Adrenal gland (tissue), 12 donors: ENCODE results near the gene PIK3CB. TPM values are rescaled to one million over a fixed set of nuclear protein-coding genes. Genes with fewer than 3 reads are reported as not detected.
"Not testable (repeated sequence)": the region's sequence is repeated elsewhere in the genome, so short reads cannot be mapped to it uniquely, and the experiment has no call there.

Experiments used
- DNase-seq, 7 donors: peaks; one replicate each; pipeline ENCODE4 v3.0.0-alpha.2; 2019 to 2020
- H3K27ac ChIP-seq, 5 donors: fragments of 200-600 bp; sonication (generic) in 4 of 5; 1 replicate in 3 of 5; 2 replicates in 2 of 5; pipeline versions ENCODE4 v1.5.1 to v1.8.0; 2016 to 2020; ENCODE audit warnings: mild to moderate bottlenecking in 1 of 5
- H3K27me3 ChIP-seq: fragments of 200-600 bp; 2 replicates; pipeline ENCODE4 v1.8.0; 2021
- H3K36me3 ChIP-seq, 2 donors: fragments of 200-600 bp; replicated peaks in 1 of 2; 1 replicate in 1 of 2; 2 replicates in 1 of 2; pipeline versions ENCODE4 v1.5.1 to v1.8.0; 2018 to 2022
- H3K4me1 ChIP-seq, 2 donors: fragments of 200-600 bp; replicated peaks in 1 of 2; 1 replicate in 1 of 2; 2 replicates in 1 of 2; pipeline versions ENCODE4 v1.5.1 to v1.8.0; 2018 to 2021
- H3K4me3 ChIP-seq, 4 donors: fragments of 200-600 bp; sonication (generic) in 3 of 4; one replicate each; pipeline ENCODE4 v1.5.1; 2016 to 2018
- H3K9me3 ChIP-seq, 3 donors: fragments of 200-600 bp; sonication (generic) in 1 of 3; replicated peaks in 1 of 3; 1 replicate in 2 of 3; 2 replicates in 1 of 3; pipeline versions ENCODE4 v1.5.1 to v1.8.0; 2016 to 2021
- CTCF ChIP-seq, 6 experiments: fragments of 450-650 bp in 4 of 6; fragments of 200-600 bp in 2 of 6; sonication (generic) in 1 of 6; IDR thresholded peaks; 1 replicate in 5 of 6; 2 replicates in 1 of 6; pipeline versions ENCODE4 v1.5.1 to v1.8.0; 2016 to 2021; ENCODE audit warnings: antibody characterized with exemption in 6 of 6, mild to moderate bottlenecking in 2 of 6, moderate library complexity in 1 of 6
- POLR2A ChIP-seq, 2 donors: fragments of 450-650 bp; IDR thresholded peaks; one replicate each; pipeline ENCODE4 v1.6.1; 2017; ENCODE audit warnings: antibody characterized with exemption in 2 of 2, mild to moderate bottlenecking in 2 of 2, moderate library complexity in 1 of 2
- WGBS, 4 donors: extraction: QIAGEN DNeasy Blood & Tissue Kit in 2 of 4; methylation state at CpG; one replicate each; pipeline versions ENCODE4 v1.1.5 to v1.1.7; 2013 to 2017; 5-methylcytosine and 5-hydroxymethylcytosine counted together
- intact Hi-C, 2 donors: fragments of 100-400 bp; cut with DNase I; formaldehyde crosslinking; loops; one replicate each; pipeline versions ENCODE4 v1.14.1 to v1.15.0; 2022 to 2023
- polyA plus RNA-seq, 3 donors: library from polyadenylated mRNA; stranded (reverse); fragments of 200-250 nt in 2 of 3; fragments of 350-450 nt in 1 of 3; fragmentation: Illumina TruSeq in 1 of 3; extraction: RNeasy Lipid Tissue Mini Kit (QIAGEN cat#74804) in 1 of 3; gene quantifications; one replicate each; pipeline ENCODE4 v1.2.3, GENCODE V29; 2013 to 2014
- total RNA-seq, 9 donors: library from RNA; depleted of rRNA in 4 of 9; stranded (reverse); fragments of >200 nt in 4 of 9; fragments of 120-200 nt in 1 of 9; fragmentation: NEBNext Ultra II Directional in 1 of 9; extraction: Animal tissue kit (Norgen Biotek cat#: 25700) in 1 of 9; gene quantifications; one replicate each; pipeline versions ENCODE4 v1.1.0 to v1.2.4, GENCODE V29; 2013 to 2023
- donor health status: healthy with polysubstance abuse.
- donor health status: Bipolar disorder and iron deficiency.
- donor health status: DM: yes; HTN: yes; CAD: no.
- donor health status: DM: no; HTN: no; CAD: no.
- donor health status: DM: no; HTN: no; CAD: no.
- donor health status: DM: yes; HTN: yes; CAD: no.

The PIK3CB gene
- total and polyA plus RNA-seq, 12 donors, result 4.6 to 26.0 (median 15.5) TPM

GRCh38 chr3:138835397-138835757, 649 bp upstream of the PIK3CB start:
- H3K36me3 ChIP-seq, result no peaks in the 10 kb centered on the region
- no peak for DNase-seq
- H3K4me3 ChIP-seq, result peak overlapping the region in 2 of 4 donors; percentile 68 to 90
- H3K27ac ChIP-seq, result peak overlapping the region; percentile 82 to 98 (median 93)
- peaks cover 0 to 15% of the 10 kb centered on the region in 2 donors for H3K4me1 ChIP-seq
- WGBS, 4 donors, result 39 to 48% (median 44%) methylated on average over 4 of the region's 4 CpGs
- no peaks in the 10 kb centered on the region for H3K9me3 ChIP-seq
- intact Hi-C loops, result loop anchor here in 1 of 2 donors (5.0 to 10.0 kb wide), 2 partner anchors 82 to 231 kb away; partner anchors contain the start of gene FAIM
- no peaks in the 10 kb centered on the region for H3K27me3 ChIP-seq
- no peak for TF ChIP-seq POLR2A (IDR thresholded peaks at IDR 0.05)
- TF ChIP-seq CTCF (IDR thresholded peaks at IDR 0.05), result no peak

- TF ChIP-seq POLR2A (IDR thresholded peaks at IDR 0.05), result no peak
- peak in 4 of 6 experiments; percentile 37 to 50 (median 42) for TF ChIP-seq CTCF (IDR thresholded peaks at IDR 0.05)
- H3K4me1 ChIP-seq, result peaks cover 0 to 15% of the 10 kb centered on the region in 2 donors
- H3K9me3 ChIP-seq, result no peaks in the 10 kb centered on the region
- peak in 6 of 7 donors; percentile 24 to 67 (median 48) for DNase-seq
- H3K27ac ChIP-seq, result peak overlapping the region; percentile 44 to 98 (median 93)
- H3K4me3 ChIP-seq, result peak overlapping the region; percentile 51 to 90 (median 88)
- intact Hi-C loops, result loop anchor here in 1 of 2 donors (10.0 kb wide), 1 partner anchor 229 kb away; the partner anchor contains the start of gene FAIM
- 0 to 3% (median 1%) methylated on average over 12 to 43 of the region's 43 CpGs for WGBS, 4 donors
- H3K27me3 ChIP-seq, result no peaks in the 10 kb centered on the region
- no peaks in the 10 kb centered on the region for H3K36me3 ChIP-seq
Measured at GRCh38 chr3:138833899-138834595, 681 bp downstream of the PIK3CB start.

DNA sequence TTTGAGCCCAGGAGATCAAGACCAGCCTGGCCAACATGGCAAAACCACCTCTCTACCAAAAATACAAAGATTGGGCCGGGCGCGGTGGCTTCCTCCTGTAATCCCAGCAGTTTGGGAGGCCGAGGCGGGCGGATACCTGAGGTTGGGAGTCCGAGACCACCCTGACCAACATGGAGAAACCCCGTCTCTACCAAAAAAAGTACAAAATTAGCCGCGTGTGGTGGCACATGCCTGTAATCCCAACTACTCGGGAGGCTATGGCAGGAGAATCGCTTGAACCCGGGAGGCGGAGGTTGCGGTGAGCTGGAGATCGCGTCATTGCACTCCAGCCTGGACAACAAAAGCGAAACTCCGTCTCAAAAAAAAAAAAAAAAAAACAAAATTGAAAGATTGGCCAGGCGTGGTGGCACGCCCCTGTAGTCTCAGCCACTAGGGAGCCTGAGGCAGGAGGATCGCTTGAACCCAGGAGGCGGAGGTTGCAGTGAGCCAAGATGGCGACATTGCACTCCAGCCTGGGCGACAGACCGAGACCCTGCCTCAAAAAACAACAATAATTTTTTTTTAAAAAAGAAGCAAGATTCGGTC, 2.2 kb downstream of the PIK3CB start:
- H3K9me3 ChIP-seq, H3K36me3 ChIP-seq, H3K27me3 ChIP-seq, H3K4me3 ChIP-seq, DNase-seq, H3K27ac ChIP-seq: not testable (repeated sequence)
- 97 to 98% (median 97%) methylated on average over 27 of the region's 27 CpGs for WGBS, 4 donors
- H3K4me1 ChIP-seq, result peaks cover 0 to 15% of the 10 kb centered on the region in 2 donors
- intact Hi-C loops, result loop anchor here in 1 of 2 donors (10.0 kb wide), 1 partner anchor 228 kb away; the partner anchor contains the start of gene FAIM

- Histone ChIP-seq H3K4me3 (no peak overlapping the region), H3K36me3 (no peaks in the 10 kb centered on the region), H3K27ac (no peak overlapping the region), H3K27me3 (no peaks in the 10 kb centered on the region), H3K4me1 (peaks cover 0 to 7% of the 10 kb centered on the region in 2 donors), H3K9me3 (no peaks in the 10 kb centered on the region)
- TF ChIP-seq CTCF (IDR thresholded peaks at IDR 0.05), result no peak
- TF ChIP-seq POLR2A (IDR thresholded peaks at IDR 0.05), result no peak
- intact Hi-C loops, result loop anchor here in 1 of 2 donors (10.0 kb wide), 1 partner anchor 225 kb away; the partner anchor contains the start of gene FAIM
- no peak for DNase-seq
- WGBS, 4 donors, result 95 to 98% (median 97%) methylated on average over 15 of the region's 15 CpGs
Measured at GRCh38 chr3:138829886-138830510, 4.7 kb downstream of the PIK3CB start.
